Measurements from ENCODE around the gene EMX2.

Gene EMX2

GRCh38 chr10:117531371-117532002, 11.1 kb upstream of the EMX2 start:
- DNase-seq (ENCODE audit: low read depth in 1 of 2, low spot score in 1 of 2) = no peak

DNA sequence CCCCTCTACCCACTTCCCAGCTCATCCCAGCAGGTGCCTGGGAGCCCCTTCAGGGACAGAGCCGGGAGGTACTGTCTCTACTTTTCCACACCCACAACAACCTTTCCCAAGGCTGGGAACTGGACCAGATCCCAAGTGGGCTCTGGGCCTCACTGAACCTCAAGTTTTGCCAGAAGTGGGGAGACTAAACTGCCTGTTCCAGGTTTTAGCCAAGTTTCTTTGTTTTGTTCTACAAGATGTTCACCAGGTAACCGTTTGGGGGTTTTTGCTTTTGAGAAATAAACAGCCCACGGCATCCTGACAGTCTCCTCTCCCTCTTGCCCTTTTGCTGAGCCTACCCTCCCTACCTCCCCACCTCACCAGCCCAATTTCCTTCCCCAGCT, 10.6 kb upstream of the EMX2 start:
- no peak for DNase-seq (ENCODE audit: low read depth in 1 of 2, low spot score in 1 of 2)

GRCh38 chr10:117532451-117533107, 10.0 kb upstream of the EMX2 start:
- no peak for DNase-seq (ENCODE audit: low read depth in 1 of 2, low spot score in 1 of 2)

- no peak for DNase-seq (ENCODE audit: low read depth in 1 of 2, low spot score in 1 of 2)
These were observed 8.9 kb upstream of the EMX2 start for GRCh38 chr10:117533507-117534281.

GRCh38 chr10:117534321-117535297, 7.9 kb upstream of the EMX2 start:
- no peak for DNase-seq (ENCODE audit: low read depth in 1 of 2, low spot score in 1 of 2)

DNA sequence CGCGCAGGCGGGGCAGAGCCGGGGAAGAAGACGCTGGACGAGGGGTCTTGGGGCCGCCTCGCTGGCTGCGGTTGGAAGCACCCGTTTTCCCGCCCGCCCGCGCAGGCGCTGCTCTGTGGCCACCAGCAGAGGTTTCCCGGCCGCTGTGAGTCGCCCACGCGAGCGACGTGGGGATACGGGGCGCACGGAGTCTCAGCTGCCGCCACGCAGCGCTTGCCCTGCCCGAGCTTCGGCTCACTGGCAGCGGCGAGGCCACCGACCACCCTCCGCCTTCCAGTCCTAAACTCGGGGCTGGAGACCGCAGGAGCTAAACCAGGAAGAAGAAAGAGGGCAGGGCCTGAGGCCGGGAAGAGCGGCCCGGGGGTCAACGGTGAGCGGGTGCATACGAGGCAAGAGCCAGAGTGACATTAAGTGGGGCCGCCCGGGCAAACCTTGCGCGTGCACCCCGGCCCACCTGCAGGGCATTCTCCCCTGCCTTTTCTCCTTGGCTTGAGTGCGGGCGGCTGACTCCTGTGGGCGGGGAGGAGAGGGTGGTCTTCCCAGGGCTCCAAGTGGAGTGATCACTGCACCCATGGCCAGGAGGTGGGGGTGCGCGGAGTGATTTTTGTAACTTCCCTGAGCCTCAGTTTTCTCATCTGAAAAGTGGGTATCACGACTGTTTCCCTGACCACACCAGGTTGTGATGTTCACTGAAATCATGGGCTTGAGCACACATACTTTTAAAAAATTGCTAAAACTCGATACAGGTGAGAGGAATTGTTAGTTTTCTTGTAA, 7.1 kb upstream of the EMX2 start:
- no peak for DNase-seq (ENCODE audit: low read depth in 1 of 2, low spot score in 1 of 2)

DNA sequence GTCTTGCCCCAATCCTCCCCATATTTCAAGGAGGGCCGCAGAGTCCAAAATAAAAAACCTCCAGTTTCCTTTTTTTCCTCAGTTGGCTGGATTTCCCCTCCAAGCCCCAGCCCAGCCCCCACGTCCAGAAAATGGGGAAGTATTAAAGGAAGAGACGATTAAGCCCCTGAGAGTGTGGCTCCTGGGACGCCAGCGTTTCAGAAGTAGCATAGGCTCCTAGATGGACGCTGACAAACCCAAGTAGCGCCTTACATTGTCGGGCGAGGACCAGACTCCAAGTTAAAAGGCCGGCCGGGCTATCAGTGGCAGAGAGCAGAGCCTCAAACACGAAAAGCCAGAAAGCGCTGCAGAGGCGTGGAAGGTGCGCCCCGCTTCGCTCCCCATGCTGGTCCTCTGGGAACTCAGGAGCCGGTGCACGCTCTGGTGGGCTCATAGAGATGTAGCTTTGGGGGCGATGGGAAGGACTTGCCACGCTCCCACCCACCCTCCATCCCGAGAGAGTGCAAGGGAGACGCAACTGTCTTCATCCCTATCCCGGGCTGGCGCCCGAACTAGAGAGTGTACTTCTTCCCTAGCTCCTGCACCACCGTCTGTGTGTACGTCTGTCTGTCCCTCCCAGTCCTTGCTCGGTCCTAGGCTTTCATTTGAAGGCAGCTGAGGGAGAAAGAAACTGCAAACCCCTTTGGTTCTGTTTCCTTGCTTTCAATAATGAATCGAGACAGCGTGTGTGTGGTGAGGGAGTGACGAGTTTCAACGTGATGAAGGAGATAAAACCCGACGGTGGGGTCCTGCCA, 6.3 kb upstream of the EMX2 start:
- DNase-seq (ENCODE audit: low read depth in 1 of 2, low spot score in 1 of 2) = no peak

DNA sequence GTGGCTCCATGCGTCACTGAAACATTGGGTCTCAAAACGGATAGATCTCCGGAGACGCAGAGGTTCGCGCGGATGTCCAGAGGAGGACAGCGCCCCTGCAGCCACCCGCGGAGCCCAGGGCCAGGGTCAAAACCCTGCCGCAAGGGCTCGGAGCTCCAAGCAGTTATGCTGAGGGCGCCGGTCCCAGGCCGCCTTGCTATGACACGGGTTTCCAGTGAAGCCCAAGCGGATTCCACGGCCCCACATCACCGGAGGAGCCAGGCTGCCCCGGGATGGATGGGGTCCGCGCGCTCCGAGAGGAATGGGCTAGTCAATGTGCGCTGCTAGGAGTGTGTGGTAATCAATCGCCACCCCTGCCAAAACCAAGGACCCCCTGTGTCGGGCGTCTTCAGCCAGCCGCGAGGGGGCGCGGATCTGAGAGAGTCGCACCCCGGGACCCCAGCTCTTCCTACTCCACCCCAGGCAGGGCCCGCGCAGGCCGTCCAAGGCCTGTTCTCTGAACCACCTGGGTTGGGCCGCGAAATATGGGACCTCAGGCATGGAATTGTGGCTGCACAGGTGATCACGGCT, 5.6 kb upstream of the EMX2 start:
- DNase-seq (ENCODE audit: low read depth in 1 of 2, low spot score in 1 of 2) = no peak

- DNase-seq (ENCODE audit: low read depth in 1 of 2, low spot score in 1 of 2) = no peak
These were observed 5.1 kb upstream of the EMX2 start for GRCh38 chr10:117537436-117537903.

DNA sequence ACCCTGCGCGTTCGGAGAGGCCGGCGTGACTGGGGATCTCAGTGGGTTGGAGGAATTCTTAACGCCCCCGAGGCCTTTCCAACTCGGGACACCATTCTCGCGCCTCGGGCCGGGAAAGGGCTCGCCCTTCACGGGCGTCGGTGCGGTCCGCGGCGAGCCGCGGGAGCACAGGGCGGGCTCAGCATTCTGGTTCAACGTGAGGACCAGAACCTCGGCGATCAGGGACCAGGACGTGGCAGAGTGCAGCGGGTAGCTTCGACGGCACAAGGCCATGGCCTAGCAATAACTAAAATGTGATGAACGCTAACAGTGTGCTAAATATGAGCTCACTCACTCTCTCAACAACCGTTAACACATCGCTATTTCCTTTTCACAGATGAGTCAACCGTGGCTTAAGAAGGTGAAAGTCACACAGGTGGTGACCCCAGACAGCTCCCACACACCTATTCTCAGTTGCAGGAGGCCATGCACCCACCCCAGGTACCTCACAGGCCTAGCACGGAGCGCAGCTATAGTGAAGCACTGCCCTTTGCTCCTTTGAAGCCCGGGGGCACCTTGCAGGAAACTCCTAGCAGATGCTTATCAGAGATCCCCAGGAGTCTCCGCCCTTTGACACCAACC, 4.5 kb upstream of the EMX2 start:
- DNase-seq (ENCODE audit: low read depth in 1 of 2, low spot score in 1 of 2) = no peak

GRCh38 chr10:117539361-117539773, 3.2 kb upstream of the EMX2 start:
- DNase-seq (ENCODE audit: low read depth in 1 of 2, low spot score in 1 of 2) = no peak

DNA sequence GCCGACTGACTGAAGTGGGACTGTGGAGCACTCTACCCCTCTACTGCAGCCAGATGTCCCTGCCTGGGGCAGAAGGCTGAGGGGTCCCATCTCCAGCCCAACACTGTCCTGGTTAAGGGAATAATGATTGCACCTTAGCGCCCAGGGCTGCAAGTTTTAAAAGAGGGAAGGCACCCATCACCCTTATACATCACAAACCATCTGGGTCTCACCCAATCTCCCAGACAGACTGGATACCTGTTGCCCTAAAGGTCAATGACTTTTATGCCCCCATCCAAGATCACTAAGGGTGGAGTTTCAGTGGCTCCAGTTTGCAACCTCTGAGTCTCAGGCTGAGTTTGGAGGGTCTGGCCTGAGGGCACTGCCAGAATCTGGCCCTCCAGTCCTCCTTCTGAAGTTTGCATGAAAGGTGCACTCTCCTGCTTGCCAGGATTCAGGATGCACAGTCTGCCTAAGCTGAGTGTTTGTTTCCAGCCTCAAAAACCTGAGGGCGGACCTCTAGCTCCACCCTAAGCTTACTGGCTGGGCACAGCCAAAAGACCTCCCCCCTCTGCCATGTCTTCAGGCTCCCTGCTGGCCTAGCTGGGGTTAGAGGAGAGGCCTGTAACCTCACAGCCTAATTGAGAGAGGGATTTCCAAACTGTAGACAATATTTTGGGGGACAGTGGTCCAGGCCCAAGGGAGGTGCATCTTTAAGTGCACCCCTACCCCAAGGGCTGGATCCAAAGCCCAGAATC, 2.5 kb upstream of the EMX2 start:
- no peak for DNase-seq (ENCODE audit: low read depth in 1 of 2, low spot score in 1 of 2)

GRCh38 chr10:117540640-117541404, 1.7 kb upstream of the EMX2 start:
- no peak for DNase-seq (ENCODE audit: low read depth in 1 of 2, low spot score in 1 of 2)

GRCh38 chr10:117541405-117541908, 1.1 kb upstream of the EMX2 start:
- DNase-seq (ENCODE audit: low read depth in 1 of 2, low spot score in 1 of 2) = no peak

DNA sequence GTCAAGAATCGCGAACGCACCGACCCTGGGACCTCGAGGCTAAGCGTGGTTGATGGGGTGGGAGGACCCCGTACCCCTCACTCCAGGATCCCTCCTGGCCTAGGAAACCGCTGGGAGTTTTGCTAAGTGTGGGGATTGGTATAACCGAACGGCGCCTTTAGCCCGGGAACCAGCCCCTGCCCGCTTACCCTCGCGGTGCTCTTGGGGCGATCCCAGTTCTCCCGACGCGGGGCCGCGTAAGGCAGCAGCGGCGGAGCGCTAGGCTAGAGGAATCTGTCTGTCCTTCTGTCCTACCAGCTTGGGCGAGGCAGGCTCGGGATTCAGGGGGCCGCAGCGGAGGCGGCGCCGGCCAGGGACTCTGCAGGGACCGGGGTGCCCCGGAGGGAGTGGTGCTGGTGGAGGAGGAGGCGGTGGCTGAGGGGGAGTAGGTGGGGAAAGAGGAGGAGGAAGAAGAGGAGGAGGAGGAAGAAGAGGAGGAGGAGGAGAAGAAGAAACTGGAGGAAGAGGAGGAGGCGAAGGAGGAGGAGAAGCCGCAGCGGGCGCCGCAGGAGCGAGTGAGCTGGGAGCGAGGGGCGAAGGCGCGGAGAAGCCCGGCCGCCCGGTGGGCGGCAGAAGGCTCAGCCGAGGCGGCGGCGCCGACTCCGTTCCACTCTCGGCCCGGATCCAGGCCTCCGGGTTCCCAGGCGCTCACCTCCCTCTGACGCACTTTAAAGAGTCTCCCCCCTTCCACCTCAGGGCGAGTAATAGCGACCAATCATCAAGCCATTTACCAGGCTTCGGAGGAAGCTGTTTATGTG, 439 bp upstream of the EMX2 start:
- DNase-seq (ENCODE audit: low read depth in 1 of 2, low spot score in 1 of 2) = no peak
